T-helper 17 cell (primary cell): Measurements from ENCODE around the gene TAF3. TPM values are rescaled to one million over a fixed set of nuclear protein-coding genes. Genes with fewer than 3 reads are reported as not detected.

Source experiments
- ATAC-seq: fragments of 150-1000 bp; cut with Tn5 transposase; 2 replicates; pipeline ENCODE4 v1.10.0; 2021; ENCODE audit warnings: mild to moderate bottlenecking, moderate library complexity
- DNase-seq, 3 donors: peaks; one replicate each; pipeline versions ENCODE4 v3.0.0 to v3.0.0-alpha.2; 2020 to 2021
- H3K9me3 ChIP-seq: one replicate; pipeline ENCODE4 v1.7.0; 2013; ENCODE audit warnings: low read length, mild to moderate bottlenecking; ENCODE audit not compliant: control insufficient read depth, poor library complexity, severe bottlenecking
- H3K27ac Mint-ChIP-seq: one replicate; pipeline ENCODE4 v1.8.0; 2022; ENCODE audit warnings: mild to moderate bottlenecking, moderate library complexity, mixed read lengths
- H3K27me3 Mint-ChIP-seq: one replicate; pipeline ENCODE4 v1.8.0; 2022; ENCODE audit warnings: mixed read lengths
- H3K36me3 Mint-ChIP-seq: one replicate; pipeline ENCODE4 v1.8.0; 2022; ENCODE audit warnings: low read depth, mixed read lengths
- H3K4me1 Mint-ChIP-seq: one replicate; pipeline ENCODE4 v1.8.0; 2022; ENCODE audit warnings: mild to moderate bottlenecking, mixed read lengths
- H3K4me3 Mint-ChIP-seq: one replicate; pipeline ENCODE4 v1.8.0; 2022; ENCODE audit warnings: mild to moderate bottlenecking, moderate library complexity, mixed read lengths
- total RNA-seq, 4 donors: library from RNA in 2 of 4; stranded (reverse) in 2 of 4; gene quantifications; one replicate each; pipeline ENCODE4 v1.2.3 and lab custom pipeline; 2022 to 2026

Gene TAF3
- total RNA-seq, 2 donors from 2014 or later, result 17.0 to 18.4 TPM

DNA sequence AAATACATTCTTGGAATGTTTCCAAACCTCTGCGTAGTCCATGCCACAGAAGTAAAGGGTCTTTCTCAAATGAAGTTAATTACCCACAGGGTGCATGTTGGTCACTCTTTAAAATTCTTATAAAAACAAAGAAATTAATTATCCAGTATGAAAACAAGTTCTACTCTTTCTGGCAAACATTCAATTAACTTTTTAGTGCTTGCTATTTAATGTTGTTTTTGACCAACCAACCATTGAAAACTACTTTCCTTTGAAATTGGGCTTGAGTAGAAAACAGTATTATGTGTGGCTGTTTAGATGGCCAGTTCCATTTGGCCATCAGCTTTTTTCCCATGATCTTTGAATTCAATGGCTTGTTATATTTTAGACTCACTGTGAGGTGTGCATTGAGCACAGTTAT lies 83.0 kb downstream of the TAF3 start:
- peaks cover 20% of the 10 kb centered on the region for H3K4me1 Mint-ChIP-seq
- H3K27me3 Mint-ChIP-seq, result no peaks in the 10 kb centered on the region
- no peak overlapping the region for H3K27ac Mint-ChIP-seq
- H3K4me3 Mint-ChIP-seq, result no peak overlapping the region
- no peaks in the 10 kb centered on the region for H3K9me3 ChIP-seq
- peaks cover 8% of the 10 kb centered on the region for H3K36me3 Mint-ChIP-seq
- DNase-seq, result no peak
- ATAC-seq, result no peak

DNA sequence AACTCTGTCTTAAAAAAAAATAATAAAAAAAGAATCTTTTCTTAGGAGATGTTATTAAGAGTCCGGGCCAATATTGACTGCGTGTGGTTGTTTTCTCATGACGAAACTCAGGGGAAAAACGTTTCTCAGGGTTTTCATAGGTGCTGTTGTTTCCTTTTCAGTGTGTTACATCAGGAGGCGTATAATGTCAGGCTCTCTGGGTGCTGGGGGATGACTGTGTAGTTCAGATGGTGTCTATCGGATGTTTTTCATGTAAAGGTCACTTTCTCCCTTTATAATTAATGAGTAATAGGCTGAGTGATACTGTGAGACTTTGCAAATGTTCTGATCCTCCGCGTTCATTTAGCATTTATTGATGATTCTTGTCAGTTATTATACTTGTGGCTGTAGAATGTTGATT lies 84.1 kb downstream of the TAF3 start:
- peaks cover 21% of the 10 kb centered on the region for H3K4me1 Mint-ChIP-seq
- no peaks in the 10 kb centered on the region for H3K9me3 ChIP-seq
- peaks cover 6% of the 10 kb centered on the region for H3K36me3 Mint-ChIP-seq
- H3K27me3 Mint-ChIP-seq, result no peaks in the 10 kb centered on the region
- no peak overlapping the region for H3K27ac Mint-ChIP-seq
- ATAC-seq, result no peak
- DNase-seq, result no peak
- H3K4me3 Mint-ChIP-seq, result no peak overlapping the region

DNA sequence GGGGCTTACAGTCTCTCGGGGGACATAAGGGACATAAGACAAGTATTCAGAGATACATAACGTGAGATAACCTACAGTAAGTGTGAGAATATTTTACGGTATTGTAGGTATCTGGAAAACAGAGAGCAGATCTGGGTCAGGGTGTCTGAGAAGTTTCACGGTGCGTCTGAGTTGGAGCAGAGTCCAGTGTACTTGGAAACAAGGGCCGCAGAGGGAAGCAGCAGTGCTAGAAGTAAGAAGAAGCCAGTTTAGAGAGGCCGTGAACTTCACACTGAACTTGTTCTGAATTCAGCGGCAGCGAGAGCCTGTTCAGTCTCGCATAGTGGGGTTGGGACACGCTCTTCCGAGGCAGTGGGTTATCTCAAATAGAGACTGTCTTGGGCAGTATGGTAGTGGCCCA lies 85.5 kb downstream of the TAF3 start:
- ATAC-seq (no peak), DNase-seq (no peak)
- H3K36me3 Mint-ChIP-seq, result peaks cover 6% of the 10 kb centered on the region
- H3K4me3 Mint-ChIP-seq, result no peak overlapping the region
- H3K27ac Mint-ChIP-seq, result no peak overlapping the region
- H3K4me1 Mint-ChIP-seq, result peaks cover 27% of the 10 kb centered on the region
- H3K9me3 ChIP-seq, result no peaks in the 10 kb centered on the region
- no peaks in the 10 kb centered on the region for H3K27me3 Mint-ChIP-seq

DNA sequence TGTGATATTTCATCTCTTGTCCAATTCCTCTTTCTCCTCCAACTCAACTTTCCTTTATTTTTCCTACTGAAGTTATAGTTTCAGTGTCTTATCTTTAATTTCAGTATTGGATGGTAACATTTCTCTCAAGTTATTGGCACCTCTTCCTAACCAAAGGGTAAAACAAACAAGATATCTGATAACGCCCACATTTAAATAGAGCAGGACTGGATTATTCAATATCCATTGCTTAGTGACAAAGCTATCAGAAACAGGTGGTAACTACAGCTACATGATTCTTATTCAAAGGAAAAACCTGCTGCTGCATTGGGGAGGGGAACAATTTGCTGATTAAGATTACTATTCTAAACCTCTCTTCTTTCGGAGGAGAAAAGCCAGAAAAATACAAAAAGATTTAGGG lies 87.8 kb downstream of the TAF3 start:
- ATAC-seq (no peak), DNase-seq (no peak)
- no peak overlapping the region for H3K27ac Mint-ChIP-seq
- peaks cover 30% of the 10 kb centered on the region for H3K4me1 Mint-ChIP-seq
- H3K36me3 Mint-ChIP-seq, result peaks cover 2% of the 10 kb centered on the region
- no peak overlapping the region for H3K4me3 Mint-ChIP-seq
- H3K9me3 ChIP-seq, result no peaks in the 10 kb centered on the region
- no peaks in the 10 kb centered on the region for H3K27me3 Mint-ChIP-seq

DNA sequence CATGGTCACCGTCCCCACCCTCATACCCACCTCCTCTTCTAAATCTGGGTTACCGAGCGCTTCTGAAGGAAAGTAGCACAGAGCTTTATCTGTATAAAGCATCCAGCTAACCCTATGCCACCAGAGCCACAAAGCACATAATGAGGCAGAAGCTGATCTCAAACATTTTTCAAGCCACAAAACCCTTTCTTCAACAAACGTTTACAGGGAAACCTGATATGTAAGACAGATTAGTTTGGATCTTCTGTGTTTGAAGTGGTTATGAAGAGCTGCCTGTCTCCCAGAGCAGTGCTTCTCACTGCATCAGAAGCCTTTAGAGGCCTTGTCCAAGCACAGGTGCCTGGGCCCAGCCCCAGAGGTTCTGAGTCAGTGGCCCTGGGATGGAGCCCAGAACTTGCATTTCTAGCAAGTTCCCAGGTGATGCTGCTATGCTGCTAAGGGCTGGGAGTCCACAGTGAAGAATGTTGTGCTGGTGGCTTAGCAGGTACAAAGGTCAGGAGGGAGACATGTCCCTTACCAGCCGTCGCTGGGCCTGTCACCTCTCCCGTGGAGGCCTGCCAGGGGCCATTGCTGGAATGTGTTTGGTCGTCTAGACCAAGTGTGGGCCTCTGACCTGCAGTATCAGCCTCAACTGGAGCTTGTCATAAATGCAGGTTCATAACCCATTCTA lies 90.4 kb downstream of the TAF3 start:
- H3K27ac Mint-ChIP-seq, result peak overlapping the region; percentile 51

DNA sequence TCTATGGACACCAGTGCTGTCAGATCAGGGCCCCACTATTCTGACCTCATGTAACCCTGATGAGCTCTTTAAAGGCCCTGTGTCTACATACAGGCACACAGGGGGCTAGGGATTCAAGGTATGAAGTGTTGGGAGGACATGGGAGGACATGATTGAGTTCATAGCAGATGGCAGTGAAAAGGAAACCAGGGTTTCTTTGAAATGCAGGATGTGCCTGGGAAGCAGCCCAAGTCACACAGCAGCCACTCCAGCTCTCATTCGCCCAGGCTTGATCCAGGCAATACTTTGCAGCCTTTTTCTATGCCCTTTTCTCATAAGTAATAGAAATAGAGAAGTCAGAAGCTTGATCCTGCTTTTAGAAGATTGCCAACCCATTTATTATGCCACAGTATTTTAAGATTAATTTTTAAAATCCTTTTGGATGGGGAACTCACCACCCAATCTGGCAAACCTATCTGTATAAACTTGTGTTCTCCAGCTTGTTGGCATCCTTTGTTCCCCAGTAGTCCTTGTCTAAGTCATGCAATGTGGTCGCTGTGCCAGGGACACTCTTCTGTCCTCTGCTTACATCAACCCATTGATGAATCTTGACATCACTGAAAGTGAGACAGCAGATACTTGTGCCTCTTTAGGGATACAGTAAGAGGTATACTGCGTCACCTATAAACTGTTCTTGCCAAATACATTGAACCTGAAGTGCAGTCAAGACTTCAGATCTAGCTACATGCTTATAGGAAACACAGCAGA lies 95.0 kb downstream of the TAF3 start:
- DNase-seq, result no peak

More for the DNA sequence above, 90.4 kb downstream of the TAF3 start:
- Mint-ChIP-seq H3K36me3 (no peaks in the 10 kb centered on the region), H3K4me3 (no peak overlapping the region), H3K27me3 (no peaks in the 10 kb centered on the region), H3K4me1 (peaks cover 25% of the 10 kb centered on the region)
- no peaks in the 10 kb centered on the region for H3K9me3 ChIP-seq
- ATAC-seq, result no peak
- DNase-seq, result no peak

DNA sequence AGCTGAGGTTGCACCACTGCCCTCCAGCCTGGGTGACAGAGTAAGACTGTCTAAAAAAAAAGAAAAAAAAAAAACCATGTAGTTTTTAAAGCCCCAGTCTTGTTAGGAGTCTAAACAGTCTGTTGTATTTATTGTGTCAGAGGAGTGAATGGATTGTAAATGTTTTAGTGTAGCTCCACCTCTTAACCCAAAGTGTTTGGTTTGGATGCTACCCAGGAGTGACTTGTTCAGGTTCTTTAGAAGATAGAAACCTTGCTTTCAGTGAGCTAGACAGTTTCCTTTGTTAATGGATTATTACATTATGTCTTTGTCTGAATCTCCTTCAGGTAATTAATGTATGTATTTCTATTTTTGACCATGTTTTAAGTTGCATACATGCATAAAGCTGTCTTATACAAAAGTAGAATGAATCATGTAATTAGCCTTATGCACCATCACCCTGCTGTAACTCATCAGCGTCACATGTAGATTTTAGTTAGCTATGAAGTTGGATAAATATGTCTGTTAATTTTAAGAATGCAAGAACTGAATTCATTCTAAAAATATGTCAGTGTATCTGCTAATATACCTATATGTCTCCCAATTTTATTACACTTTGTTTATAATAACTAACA lies 97.7 kb downstream of the TAF3 start:
- Mint-ChIP-seq H3K27me3 (no peaks in the 10 kb centered on the region), H3K27ac (no peak overlapping the region), H3K36me3 (no peaks in the 10 kb centered on the region), H3K4me3 (no peak overlapping the region), H3K4me1 (peaks cover 3% of the 10 kb centered on the region)
- DNase-seq (no peak), ATAC-seq (no peak)
- H3K9me3 ChIP-seq, result no peaks in the 10 kb centered on the region

More for the DNA sequence above, 95.0 kb downstream of the TAF3 start:
- H3K4me3 Mint-ChIP-seq, result no peak overlapping the region
- H3K9me3 ChIP-seq, result no peaks in the 10 kb centered on the region
- H3K36me3 Mint-ChIP-seq, result no peaks in the 10 kb centered on the region
- H3K27me3 Mint-ChIP-seq, result no peaks in the 10 kb centered on the region
- no peak overlapping the region for H3K27ac Mint-ChIP-seq
- peaks cover 9% of the 10 kb centered on the region for H3K4me1 Mint-ChIP-seq
- ATAC-seq, result no peak

DNA sequence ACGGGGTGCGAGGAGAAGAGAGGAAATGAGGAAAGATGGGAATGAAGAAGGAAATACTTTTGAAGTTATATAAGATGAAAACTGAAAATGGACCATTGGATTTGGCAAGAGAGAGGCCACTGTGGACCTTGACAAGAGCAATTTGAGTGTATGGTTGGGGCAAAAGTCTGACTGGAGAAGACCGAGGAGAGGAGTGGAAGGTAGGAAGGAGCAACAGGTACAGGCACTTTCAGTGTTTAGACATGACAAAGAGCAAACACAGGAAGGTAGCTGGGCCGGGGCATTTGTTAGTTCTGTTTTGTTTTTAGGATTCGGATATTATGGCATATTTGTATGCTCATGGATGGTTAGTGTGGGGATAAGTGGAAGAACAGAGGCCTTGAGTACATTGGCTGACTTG lies 99.4 kb downstream of the TAF3 start:
- ATAC-seq (no peak), DNase-seq (no peak)
- Mint-ChIP-seq H3K4me3 (no peak overlapping the region), H3K4me1 (peaks cover 6% of the 10 kb centered on the region), H3K36me3 (no peaks in the 10 kb centered on the region), H3K27ac (no peak overlapping the region), H3K27me3 (no peaks in the 10 kb centered on the region)
- no peaks in the 10 kb centered on the region for H3K9me3 ChIP-seq

DNA sequence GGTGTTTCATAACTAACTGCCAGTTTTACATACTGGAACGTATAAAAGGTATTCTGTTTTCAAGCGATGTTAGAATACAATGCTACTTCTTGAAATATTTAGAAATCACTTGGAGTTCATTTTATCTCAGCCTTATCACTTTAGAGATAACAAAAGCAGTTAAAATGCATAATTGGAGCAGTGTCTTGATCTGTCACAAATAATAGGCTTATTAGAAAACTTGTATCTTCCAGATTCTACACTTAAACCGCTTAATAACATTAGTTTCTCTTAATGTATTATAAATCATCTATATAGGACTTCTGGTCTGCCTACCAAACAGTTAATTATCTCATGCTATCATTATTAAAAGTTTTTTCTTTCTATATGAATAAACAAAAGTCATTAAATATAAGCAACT lies 104.4 kb downstream of the TAF3 start:
- H3K9me3 ChIP-seq, result no peaks in the 10 kb centered on the region
- ATAC-seq, result no peak
- Mint-ChIP-seq H3K4me1 (peaks cover 9% of the 10 kb centered on the region), H3K36me3 (no peaks in the 10 kb centered on the region), H3K4me3 (no peak overlapping the region), H3K27me3 (no peaks in the 10 kb centered on the region), H3K27ac (no peak overlapping the region)
- DNase-seq, result no peak

DNA sequence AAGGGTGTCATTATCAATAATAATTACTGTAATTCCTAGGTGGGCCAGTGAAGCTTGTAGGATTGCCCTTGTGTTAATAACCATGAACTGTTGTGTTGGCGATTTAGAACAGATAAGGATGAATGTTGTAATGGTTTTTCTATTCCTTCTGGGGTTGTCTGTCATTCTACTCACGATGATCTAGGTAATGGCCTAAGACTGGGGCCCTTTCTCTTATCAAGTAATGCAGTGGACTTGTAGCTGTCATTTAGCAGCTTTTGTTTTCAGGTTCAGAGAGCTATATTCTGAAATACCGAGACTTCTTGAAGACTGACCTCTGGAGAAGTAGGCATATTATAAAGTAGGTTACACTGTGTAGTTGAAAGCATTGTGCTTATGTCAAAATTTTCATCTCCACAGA lies 110.2 kb downstream of the TAF3 start:
- DNase-seq, result no peak
- H3K4me3 Mint-ChIP-seq, result no peak overlapping the region
- H3K36me3 Mint-ChIP-seq, result no peaks in the 10 kb centered on the region
- H3K27ac Mint-ChIP-seq, result no peak overlapping the region
- H3K4me1 Mint-ChIP-seq, result peaks cover 6% of the 10 kb centered on the region
- H3K27me3 Mint-ChIP-seq, result no peaks in the 10 kb centered on the region
- H3K9me3 ChIP-seq, result no peaks in the 10 kb centered on the region
- ATAC-seq, result no peak

DNA sequence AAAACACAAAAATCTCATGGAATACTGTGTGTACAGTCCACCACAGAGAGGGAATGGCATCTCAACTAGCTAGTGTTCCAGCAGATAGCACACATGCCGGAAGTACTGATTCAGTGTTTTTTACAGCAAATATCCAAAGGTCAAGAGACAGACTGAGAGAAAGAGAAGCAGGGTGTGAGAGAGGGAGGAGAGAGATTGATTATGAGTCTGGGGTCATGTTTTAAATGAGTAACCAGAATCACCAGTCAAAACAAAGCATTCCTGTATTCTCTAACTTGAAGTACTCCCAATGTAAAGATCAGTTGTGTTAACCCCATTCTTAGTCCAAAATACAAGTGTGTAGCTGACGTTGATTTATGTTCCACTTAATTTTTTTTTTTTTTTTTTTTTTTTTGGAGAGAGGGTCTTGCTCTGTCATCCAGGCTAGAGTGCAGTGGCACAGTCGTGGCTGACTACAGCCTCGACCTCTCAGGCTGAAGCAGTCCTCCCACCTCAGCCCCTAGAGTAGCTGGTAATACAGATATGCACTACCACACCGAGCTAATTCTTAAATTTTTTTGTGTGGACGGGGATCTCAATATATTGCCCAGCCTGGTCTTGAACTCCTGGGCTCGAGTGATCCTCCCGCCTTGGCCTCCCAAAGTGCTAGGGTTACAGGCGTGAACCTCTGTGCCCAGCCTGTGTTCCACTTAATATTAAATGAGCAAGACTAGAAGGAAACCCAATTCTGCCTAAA lies 114.2 kb downstream of the TAF3 start:
- DNase-seq, result no peak
- H3K27me3 Mint-ChIP-seq, result no peaks in the 10 kb centered on the region
- no peak overlapping the region for H3K4me3 Mint-ChIP-seq
- H3K4me1 Mint-ChIP-seq, result no peaks in the 10 kb centered on the region
- ATAC-seq, result no peak
- no peaks in the 10 kb centered on the region for H3K9me3 ChIP-seq
- H3K27ac Mint-ChIP-seq, result no peak overlapping the region
- H3K36me3 Mint-ChIP-seq, result no peaks in the 10 kb centered on the region

DNA sequence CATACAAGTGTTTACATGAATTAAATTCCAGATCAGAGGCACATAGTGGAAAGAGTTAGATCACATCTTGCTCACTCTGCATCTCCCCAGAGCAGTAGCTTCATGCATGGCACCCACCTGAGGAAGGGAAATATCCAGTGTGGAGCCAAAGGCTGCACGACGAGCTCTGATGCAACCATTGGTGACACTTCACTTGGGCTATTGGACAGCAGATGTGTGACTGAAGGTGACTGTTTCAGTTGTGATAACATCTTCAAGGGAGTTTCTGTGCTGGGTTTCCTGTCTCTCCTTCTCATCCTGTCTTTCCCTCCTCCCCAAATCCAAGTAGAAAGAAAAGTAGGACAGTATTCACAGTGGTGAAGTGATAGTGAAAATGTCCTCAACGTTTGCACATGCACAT lies 115.0 kb downstream of the TAF3 start:
- DNase-seq, result no peak
- no peak overlapping the region for H3K4me3 Mint-ChIP-seq
- H3K27me3 Mint-ChIP-seq, result no peaks in the 10 kb centered on the region
- H3K9me3 ChIP-seq, result no peaks in the 10 kb centered on the region
- no peak for ATAC-seq
- H3K27ac Mint-ChIP-seq, result no peak overlapping the region
- peaks cover 2% of the 10 kb centered on the region for H3K4me1 Mint-ChIP-seq
- H3K36me3 Mint-ChIP-seq, result no peaks in the 10 kb centered on the region

DNA sequence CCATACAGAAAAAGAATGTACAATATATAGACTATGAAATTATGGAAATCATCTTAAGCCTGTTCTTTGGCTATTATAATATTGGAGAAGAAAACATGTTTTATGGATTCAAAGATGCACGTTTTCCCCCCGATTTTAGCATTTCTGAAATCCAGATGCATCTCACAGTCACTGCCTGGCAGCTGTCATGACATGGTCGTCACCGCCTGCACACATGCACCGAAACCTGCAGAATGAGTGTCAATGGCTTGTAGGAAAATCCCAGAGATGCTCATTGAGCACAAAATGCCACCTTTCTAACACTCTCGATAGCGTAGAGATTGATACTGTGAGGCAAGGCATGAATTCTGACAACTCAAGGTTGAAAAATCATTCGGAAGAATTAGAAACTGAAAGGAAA lies 115.5 kb downstream of the TAF3 start:
- DNase-seq (no peak), ATAC-seq (no peak)
- no peaks in the 10 kb centered on the region for H3K9me3 ChIP-seq
- Mint-ChIP-seq H3K27ac (no peak overlapping the region), H3K36me3 (no peaks in the 10 kb centered on the region), H3K4me3 (no peak overlapping the region), H3K4me1 (peaks cover 2% of the 10 kb centered on the region), H3K27me3 (no peaks in the 10 kb centered on the region)
